Stimulated activated CD8-positive, alpha-beta memory T cell treated with anti-CD3 and anti-CD28 coated beads, Interleukin-4, amount 100 ng/mL, for 24 hours (primary cell): ENCODE results near the gene NTSR1.
A peak's percentile ranks its signal among the peaks of the same experiment; 100 is the strongest.

Experiments
- DNase-seq: peaks from one replicate; pipeline ENCODE4 v3.0.0-alpha.2; 2020; ENCODE audit warnings: low read depth

The NTSR1 gene

DNA sequence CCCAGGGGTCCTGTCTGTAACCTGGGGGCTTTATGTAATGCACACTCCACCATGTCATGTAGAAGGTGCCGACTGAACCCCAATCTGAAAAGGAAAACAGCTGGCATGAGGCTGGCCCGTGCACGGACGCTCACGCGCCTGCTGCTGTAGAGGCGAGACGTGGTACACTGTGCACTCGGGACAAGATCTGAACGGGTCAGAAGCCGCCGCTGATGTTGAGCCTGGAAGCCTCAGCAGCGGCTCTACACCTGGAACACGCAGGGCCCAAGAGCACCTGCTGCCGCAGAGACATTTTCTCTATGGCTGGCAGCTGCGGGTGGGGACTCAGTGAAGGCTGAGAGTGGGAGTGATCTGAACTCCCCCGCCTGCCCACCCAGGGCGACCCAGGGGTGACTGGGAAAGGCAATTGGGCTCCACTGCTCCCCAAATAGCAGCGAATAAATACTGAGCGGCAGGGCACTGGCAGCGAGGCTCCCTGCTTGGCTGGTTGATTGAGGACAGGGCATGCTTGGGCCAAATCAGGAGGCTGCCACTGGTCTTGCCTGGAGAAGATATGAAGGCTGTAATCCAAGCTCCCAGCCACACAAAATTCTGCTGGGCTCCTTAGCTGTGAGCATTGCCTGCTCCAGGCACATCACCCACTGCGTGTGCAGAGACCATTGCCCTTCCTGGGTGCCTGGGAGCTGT is 93.5 kb downstream of the NTSR1 start:
- DNase-seq, result no peak

DNA sequence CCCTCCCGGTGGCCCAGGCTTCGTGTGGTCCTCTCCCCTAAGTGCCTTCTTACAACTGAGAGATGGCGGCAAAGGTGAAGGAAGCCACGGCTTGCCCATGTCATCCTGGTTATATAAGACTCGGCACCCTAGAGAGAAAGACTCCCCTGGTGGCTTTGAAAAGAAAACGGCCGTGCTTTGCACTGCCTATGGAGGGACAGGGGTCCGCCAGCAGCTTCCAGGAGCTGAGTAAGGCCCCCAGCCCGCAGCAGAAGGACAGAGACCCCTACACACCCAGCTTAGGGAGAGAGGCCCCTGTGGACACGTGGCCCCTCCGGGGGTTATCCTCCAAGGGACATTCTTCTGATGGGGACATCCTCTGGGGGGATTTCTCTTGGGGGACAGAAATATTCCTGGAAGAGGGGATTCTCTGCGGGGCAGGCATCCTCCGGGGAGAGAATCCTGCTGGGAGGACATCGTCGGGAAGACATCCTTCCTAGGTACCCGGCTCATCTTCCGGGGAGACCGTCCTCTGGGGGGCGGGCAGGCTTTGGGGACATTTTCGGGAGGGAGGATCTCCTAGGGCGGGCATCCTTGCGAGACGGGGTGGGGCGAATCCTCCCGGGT is 95.5 kb downstream of the NTSR1 start:
- DNase-seq, result no peak

DNA sequence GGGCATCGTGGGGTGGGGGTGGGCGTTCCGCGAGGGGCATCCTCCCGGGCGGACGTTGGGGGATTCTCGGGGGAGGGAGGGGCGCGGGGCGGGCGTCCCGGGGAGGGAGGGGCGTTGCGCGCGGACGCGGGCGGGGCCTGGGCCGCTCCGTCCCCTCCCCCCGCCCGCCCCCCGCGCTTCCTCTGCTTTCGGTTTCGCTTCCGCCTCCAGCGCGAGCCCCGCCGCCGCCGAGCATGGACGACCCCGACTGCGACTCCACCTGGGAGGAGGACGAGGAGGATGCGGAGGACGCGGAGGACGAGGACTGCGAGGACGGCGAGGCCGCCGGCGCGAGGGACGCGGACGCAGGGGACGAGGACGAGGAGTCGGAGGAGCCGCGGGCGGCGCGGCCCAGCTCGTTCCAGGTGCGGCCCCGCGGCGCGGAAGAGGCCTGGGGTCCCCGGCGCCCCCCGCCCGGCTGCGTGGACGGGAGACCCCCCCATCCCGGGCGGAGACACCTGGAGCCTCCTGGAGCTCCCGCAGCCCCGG is 96.1 kb downstream of the NTSR1 start, which contains the start of gene OGFR:
TSS of gene OGFR (plus strand) at position 209 of the 528 bp plus-strand sequence. CDS start at position 234, 25 bp downstream.
- peak; percentile 59 for DNase-seq

GRCh38 chr20:62805155-62805710 is 96.6 kb downstream of the NTSR1 start:
- no peak for DNase-seq

DNA sequence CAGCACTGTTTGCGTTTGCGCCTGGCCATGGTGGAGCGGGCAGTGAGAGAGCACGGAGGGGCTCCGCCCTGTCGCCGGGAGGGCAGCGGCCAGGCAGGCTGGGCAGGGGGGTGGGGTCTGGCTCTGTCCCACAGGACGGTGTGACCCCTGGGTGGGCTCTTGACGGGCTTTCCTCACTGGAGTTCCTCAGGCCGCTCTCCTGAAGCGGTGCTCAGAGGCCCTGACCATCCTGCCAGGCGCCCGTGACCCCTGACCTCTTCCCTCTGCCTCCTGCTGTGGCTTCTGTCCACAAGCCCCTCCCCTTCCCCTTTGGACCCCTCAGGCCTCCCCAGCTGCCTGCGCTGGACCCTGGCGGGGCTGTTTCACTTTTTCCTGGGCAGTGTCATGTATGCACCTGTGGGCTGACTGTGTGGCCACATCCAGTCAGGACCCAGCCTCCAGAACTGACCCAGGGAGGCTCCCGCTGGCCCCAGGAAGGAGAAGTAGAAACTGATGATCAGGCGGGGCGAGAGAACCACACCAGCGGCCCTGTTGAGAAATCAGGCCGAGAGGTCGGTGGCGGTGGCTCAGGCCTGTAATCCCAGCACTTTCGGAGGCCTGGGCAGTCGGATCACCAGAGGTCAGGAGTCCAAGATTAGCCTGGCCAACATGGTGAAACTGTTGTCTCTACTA is 97.2 kb downstream of the NTSR1 start:
- no peak for DNase-seq

- DNase-seq, result no peak
Measured at GRCh38 chr20:62806383-62807050, 97.9 kb downstream of the NTSR1 start.

- DNase-seq, result no peak
Measured at GRCh38 chr20:62807444-62808210, 99.0 kb downstream of the NTSR1 start.

GRCh38 chr20:62808211-62808865 is 99.7 kb downstream of the NTSR1 start:
- peak; percentile 66 for DNase-seq

DNA sequence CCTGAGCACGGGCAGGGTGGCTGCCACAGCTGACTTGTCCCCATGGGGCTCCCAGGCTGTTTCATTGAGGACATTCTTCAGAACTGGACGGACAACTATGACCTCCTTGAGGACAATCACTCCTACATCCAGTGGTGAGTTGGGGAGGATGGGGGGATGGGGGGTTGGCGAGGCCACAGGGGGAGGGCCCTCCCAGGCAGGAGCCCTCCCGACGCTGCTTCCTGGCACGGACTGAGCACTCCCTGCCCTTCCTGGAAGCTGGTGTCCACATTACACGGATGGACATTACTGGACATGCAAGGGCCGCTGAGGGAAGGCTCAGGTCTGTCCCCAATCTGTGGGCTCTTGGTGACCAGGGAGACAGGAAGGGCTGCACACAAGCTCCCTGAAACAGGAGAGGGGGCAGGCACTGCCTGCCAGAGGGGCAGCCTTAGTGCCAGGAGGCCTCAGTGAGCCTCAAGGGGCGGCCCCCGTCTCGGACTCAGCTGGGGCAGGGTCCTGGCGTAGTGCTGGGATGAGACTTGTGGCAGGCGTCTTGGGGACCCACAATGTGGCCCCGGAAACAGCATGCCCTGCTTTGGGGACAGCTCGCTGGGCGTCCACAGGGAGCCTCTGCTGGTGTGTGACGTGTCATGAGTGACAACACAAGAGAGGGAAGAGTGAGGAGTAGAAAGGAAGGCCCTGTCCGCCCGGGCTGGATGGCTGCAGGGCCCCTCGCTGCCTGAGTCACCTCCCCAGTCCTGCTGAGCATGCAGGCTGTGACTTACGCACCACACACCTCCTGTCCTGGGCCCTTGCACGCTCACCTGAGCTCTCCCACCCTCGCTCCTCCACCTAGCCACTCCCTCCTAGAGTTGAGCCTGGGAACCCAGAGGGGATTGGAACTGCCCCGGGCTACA is 101.1 kb downstream of the NTSR1 start:
- DNase-seq, result no peak

GRCh38 chr20:62811320-62811719 is 102.7 kb downstream of the NTSR1 start:
- DNase-seq, result no peak

DNA sequence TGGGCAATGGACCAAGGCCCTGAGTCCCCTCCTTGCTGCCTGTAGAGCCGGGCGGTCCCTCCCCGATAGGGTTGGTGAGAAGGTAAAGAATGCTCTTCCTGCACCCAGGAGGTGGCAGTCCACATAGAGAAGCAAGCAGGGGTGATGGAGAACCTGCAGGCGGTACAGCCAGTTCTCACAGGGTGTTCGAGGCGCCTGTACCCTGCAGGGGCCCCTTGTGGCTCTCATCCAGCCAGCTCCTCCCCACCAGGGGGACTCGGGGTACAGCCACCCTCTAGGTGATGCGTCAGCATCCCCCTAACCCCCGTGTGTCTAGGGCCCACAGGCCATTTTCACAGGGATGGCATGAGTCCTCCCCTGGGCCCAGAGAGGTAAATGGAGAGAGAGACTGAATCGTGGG is 103.1 kb downstream of the NTSR1 start:
- no peak for DNase-seq
